Stimulated activated CD8-positive, alpha-beta memory T cell treated with anti-CD3 and anti-CD28 coated beads, Interleukin-7, amount 100 ng/mL, for 4 hours (primary cell): ENCODE results near the gene SEC24A.
A peak's percentile ranks its signal among the peaks of the same experiment; 100 is the strongest.
"Not testable (repeated sequence)": the region's sequence is repeated elsewhere in the genome, so short reads cannot be mapped to it uniquely, and the experiment has no call there.

ENCODE experiments used
- DNase-seq, 2 donors: peaks; one replicate each; pipeline ENCODE4 v3.0.0-alpha.2; 2020; ENCODE audit warnings: low read depth in 2 of 2

Gene SEC24A

DNA sequence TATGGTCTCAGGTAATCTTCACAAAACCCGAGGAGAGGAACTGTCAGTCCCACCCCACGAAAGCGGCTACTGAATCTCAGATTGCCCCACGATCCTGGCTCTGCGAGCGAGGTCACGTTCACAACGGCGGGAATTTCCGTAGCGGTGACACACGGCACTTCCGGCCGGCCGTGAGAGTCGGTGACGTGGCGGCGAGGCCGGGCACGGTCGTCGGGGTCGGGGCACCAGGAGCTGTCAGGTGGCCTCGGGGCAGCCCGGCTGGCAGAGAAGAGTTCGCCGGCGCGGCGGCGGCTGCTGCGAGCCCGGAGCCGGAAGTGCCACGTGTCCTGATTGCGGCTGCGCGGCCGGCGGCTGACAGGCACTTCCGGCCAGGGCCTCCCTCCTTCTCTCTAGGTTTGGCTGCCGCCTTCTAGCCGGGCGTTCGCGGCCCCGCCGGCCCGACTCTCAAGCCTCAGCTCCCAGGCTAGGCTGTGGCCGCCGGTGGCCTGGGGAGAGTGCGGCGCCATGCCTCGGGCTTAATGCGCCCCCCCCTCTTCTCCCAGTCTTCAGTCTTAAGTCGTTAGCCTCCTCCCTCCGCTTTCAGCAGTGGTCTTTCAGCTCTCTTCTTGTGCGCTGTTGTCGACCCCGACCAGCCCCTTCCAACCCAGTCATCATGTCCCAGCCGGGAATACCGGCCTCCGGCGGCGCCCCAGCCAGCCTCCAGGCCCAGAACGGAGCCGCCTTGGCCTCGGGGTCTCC is at the start of gene SEC24A:
SEC24A (plus strand) TSS at position 361 of the 738 bp plus-strand sequence; CDS start at position 653, 292 bp downstream.
- peak; percentile 74 to 88 for DNase-seq

DNA sequence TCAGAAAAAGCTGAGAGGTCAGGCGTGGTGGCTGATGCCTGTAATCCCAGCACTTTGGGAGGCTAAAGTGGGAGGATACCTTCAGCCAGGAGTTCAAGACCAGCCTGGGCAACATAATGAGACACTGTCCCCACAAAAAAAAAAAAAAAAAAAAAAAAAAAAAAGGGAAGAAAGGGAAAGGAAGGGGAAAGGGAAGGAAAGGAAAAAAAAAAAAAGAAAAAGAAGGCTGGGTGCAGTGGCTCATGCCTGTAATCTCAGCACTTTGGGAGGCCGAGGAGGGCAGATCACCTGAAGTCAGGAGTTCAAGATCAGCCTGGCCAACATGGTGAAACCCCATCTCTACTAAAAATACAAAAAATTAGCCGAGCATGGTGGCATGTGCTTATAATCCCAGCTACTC is 48.8 kb upstream of the SEC24A start:
- not testable (repeated sequence) for DNase-seq

DNA sequence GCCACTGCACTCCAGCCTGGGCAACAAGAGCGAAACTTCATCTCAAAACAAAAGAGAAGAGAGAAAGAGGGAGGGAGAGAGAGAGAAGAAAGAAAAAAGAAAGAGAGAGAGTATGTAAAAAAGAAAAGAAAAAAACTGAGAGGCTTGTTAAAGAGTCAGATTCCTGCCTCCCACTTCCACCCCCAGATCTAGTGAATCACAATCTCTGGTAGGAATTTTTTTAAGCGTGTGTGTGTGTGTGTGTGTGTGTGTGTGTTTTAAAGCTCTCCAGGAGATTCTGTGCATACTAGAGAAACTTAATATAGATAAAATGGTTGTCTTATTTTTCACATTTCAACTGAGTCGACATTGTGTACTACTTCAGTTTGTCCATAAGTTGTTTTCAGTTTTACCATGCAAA is 48.0 kb upstream of the SEC24A start:
- DNase-seq: no peak

DNA sequence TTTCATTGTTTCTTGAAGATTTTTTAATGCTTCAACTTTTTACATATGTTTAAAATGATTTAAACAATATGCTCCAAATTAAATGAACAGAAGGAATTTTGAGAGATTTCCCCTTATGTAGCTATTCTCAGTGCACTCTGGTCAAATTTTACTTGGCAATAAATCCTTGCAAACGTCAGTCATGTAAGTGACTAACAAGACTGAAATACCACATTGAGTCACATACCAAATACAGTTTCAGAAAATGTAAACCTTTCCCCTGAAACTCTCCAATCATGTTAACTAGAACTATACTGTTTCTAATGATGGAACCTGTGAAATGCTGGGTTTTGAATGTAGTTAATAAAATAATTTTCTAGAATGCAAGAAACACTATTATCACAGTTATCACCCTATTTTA is 45.5 kb upstream of the SEC24A start:
- no peak for DNase-seq

DNA sequence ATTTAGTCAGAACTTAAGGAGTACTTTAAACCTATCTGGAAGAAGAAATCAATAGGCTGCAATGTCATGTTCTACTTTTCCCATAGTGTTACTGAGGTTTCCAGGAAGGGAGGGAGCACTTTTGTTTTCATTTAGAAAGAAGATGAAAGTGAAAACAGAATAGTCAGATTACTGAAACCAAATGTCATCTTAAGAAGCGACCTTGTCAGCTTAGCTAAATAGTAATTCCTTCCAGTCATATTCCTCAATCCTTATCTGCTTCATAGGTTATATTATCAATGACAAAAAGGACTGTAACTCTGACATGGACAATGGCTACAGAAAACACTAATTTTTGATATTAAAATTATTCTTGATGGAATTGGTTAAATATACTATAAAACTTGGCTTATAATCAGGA is 43.7 kb upstream of the SEC24A start:
- DNase-seq: no peak

DNA sequence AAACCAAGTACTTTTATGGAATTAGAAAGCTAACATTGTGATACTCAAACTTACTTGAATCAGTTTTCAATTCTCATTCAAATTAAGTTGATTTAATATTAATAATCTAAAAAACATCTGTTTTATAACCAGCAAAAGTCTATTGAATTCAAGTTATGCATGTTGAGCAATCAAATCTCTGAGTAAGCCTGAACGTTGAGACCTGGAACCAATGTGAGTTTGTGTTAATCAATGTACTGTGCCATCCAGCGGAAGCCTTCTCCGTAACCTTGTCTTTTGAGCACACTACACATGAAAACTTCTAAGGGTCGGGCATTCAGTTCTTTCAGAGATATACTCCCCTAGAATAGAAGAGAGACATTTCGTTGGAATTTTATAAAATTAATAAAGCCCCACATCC is 41.9 kb upstream of the SEC24A start:
- no peak for DNase-seq

DNA sequence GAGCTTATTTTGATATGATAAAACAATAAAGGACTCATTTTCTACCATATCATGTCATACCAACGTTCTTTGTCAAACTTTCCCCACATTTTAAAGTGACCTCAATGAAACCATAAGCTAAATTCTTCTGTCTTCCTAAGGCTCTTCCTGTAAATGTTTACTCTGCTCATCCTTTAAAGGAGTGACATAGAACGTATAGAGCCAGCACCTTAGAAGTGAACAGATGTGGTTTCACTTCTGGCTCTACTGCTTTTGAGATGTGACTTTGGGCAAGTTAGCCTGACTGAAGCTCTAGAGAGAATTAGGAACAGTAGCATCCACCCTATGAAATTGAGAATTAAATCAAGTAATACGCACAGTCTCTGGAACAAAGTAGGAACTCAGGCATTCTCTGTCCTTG is 40.0 kb upstream of the SEC24A start:
- no peak for DNase-seq

DNA sequence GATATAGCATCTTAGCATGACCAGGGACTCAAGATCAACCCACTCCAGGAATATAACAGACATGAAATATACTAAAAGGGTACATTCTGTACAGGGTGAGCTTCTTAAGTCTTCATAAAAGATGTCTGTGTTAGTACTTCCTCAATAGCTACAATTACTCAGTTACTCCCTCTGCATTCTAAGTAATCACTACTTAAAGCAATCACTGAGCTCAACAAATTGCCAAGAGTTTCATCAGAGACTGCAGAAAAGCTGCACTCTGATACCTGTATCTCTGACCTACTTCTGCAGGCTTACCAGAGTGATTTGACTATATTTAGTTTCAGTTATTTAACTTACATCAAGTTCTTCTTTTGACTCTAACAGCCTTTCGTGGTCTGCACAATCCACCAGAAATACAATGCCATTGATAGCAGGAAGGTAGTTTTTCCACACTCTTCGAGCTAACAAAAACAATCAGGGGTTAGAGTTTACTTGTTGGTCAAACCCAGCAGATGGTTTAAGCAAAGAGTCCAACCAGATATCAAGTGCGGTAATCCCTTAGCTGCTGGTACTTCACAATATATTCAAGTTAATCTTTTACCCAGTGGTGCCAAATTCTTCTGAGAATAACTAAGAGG is 39.2 kb upstream of the SEC24A start:
- no peak for DNase-seq

DNA sequence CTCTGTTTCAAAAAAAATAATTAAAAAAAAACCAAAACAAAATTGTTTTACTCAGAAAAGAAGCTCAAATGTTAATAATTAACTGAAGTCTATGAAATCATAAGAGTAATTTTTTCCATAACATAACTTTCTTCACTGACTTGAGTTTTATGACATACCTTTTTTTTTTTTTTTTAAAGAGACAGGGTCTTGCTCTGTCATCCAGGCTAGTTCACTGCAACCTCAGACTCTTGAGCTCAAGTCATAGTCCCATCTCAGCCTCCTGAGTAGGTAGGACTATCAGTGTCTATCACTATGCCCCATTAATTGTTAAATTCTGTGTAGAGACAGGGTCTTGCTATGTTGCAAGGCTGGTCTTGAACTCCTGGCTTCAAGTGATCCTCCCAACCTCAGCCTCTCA is 37.9 kb upstream of the SEC24A start:
- no peak for DNase-seq

DNA sequence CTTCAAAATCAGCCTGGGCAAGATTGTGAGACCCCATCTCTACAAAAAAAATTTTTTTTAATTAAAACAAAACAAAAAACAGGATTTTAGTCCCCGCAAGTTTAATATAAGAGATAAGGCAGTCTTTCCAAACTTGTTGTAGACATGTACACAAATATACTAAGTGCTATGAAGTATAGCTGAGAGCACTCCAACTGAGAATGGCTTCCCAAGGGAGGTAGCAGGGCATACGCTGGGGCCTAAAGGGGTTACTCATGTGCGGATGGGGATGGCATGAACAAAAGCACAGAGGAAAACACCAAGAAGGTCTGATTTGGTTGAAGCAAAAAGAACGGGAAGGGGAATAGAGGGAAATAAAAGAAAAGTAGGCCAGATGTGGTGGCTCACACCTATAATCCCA is 37.1 kb upstream of the SEC24A start:
- no peak for DNase-seq

DNA sequence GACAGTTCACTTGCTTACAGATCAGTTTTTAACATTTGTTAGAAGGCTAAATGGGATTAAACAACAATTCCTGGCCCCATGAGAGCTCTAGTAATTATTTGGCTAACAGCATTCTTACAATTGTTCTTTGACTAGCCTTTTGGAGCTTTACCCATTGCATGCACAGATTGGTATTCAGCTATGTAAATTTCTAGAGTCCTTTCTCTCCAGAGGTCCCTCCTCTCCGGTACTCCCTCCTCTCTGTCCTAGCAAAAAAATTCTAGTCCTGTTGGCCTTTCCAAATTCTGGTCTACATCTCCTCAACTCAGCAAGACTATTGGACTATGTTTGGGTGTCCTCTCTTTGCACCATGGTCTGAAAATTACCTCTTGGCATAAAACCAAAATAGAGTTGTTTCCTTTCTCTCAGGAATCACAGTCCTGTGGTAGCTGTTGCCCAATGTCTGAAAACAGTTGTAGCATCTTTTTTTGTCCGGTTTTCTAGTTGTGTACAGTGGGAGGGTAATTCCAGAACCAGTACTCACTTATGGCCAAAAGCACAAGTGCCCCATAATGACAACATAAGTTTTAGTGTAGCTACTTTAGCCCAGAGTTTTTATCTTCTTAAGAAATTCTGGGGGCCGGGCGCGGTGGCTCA is 34.0 kb upstream of the SEC24A start:
- no peak for DNase-seq

DNA sequence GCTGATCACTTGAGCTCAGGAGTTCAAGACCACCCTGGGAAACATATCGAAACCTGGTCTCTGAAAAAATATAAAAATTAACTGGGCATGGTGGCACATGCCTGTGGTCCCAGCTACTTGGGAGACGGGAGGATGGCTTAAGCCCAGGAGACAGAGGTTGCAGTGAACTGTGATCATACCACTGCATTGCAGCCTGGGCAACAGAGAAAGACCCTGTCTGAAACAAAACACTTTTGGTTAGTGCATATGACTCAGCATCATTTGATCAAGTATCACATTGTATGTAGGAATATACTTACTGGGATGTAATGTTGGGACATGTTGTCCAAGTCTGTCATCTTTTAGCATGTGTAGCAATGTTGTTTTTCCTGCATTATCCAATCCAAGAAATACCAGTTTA is 28.0 kb upstream of the SEC24A start:
- DNase-seq: no peak

DNA sequence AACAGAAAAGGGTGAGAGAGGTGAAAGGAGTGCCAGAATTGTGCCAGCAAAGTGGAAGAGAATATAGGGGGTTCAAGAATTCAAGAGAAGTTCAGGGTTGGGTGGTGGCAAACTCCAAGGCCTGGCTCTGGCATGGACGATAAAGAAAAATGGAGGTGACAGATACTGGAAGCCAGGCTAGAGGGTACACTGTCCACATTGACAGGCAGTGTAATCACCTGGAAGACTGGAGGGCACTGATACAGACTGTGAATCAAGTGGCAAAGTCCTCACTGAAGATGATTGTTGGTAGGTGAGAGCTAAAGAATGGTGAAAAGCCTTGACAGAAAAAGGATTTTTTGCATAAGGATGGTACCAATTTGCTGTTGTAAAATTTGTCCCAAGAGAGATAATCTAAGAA is 23.0 kb upstream of the SEC24A start:
- no peak for DNase-seq

DNA sequence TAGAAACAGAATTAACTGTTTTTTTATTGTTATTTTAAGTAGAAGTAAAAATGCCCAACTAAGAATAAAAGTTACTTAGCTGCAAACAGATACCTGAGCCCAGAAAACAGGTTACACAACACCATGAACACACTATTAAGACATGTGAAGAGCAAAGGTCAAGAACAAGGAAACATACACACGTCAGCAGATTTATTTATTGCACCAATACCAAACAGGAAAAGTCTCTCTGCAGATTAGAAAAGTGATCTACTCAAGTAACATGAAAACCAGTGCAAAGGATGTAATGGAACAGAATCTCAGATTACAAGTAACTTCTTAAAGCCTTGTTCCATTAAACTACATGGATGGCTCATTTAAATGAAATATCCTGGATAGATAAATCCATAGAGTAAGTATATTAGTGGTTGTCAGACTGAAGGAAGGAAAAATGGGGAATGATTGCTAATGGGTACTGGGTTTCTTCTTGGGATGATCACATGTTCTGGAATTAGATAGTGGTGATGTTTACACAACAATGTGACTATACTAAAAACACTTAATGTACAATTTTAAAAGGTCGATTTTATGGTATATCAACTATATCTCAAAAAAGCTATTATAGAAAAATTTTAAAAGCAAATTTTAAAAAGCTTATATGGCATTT is 22.1 kb upstream of the SEC24A start:
- no peak for DNase-seq

DNA sequence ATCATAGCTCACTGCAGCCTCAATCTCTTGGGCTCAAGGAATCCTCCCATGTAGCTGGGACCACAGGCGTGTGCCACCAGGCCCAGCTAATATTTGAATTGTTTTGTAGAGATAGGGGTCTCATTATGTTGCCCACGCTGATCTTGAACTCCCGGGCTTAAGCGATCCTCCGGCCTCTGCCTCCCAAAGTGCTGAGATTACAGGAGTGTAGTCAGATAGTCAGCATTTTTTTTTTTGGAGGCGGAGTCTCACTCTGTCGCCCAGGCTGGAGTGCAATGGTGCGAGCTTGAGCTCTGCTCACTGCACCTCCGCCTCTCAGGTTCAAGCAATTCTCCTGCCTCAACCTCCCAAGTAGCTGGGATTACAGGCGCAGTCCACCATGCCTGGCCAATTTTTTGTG is 14.4 kb upstream of the SEC24A start:
- DNase-seq: no peak

DNA sequence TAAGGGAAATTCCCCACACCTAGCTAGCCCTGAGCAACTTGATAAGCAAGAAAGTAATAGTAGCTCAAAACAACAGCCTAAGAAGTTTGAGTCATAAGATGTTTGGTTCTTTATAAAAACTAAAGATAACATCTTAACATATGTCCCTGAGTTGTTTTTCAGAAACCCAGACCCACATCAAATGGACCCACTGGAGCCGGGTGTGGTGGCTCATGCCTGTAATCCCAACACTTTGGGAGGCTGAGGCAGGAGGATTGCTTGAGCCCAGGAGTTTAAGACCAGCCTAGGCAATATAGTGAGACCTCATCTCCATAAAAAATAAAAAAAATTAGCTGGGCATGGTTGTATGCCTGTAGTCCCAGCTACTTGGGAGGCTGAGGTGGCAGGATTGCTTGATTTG is 13.2 kb upstream of the SEC24A start:
- DNase-seq: not testable (repeated sequence)

DNA sequence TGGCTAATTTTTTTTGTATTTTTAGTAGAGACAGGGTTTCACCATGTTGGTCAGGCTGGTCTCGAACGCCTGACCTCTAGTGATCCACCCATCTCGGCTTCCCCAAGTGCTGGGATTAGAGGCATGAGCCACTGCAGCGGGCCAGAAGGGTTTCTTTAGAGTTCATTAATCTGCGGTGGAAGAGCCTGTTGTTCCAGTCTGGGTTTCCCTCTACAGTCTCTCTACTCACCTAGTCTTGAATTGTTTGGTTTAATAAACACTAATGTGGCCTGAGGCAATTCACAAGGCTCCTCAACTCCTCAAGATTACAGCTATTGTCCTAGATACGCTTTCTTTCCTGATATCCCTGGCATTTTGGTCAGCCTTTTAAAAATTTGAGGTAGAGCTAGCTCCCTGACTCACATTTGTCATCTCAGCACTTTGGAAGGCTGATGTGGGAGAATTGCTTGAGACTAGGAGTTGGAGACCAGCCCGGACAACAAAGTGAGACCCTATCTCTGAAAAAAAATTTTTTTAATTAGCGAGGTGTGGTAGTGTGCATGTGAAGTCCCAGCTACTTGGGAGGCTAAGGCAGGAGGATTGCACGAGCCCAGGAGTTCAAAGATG is 11.4 kb upstream of the SEC24A start:
- no peak for DNase-seq

DNA sequence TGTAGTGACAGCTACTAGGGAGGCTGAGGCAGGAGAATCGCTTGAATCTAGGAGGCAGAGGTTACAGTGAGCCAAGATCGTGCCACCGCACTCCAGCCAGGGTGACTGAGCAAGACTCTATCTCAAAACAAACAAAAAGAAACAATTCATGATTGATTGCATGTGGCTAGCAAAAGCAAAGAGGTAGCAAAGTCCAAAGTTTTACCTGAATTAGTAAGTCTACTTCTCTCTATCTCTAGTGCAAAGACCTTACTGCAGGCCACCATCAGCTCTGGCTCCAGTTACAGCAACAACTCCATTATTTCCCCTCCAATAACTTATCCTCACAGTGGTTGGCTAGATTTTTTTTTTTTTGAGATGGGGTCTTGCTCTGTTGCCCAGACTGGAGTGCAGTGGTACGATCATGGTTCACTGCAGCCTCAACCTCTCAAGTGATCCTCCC is 9.8 kb upstream of the SEC24A start:
- DNase-seq: no peak

DNA sequence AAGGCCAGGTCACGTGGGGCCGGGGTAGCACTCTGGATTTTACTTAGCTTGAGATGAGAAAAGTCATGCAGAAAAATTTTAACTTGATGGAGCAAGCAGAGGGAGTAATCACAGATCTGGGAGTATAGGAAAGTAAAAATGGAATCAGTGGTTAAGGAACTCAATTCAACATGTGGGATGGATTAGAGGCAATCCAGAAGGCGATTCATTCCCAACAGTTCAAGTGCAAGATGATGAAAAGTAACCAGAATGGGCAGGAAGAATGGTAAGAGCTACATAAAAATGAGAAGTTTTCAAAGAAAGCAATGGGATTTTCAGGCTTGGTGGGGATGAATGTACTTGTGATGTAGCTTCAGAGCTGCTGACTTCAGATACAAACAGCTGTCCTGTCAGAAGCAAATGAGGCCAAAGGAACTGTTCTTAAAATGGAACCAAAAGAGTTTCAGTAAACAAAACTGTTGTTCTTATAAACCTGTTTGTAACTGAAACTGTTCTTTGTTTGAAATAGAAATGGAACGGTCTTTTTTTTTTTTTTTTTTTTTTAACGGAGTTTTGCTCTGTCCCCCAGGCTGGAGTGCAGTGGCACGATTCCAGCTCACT is 5.6 kb upstream of the SEC24A start:
- DNase-seq: no peak

DNA sequence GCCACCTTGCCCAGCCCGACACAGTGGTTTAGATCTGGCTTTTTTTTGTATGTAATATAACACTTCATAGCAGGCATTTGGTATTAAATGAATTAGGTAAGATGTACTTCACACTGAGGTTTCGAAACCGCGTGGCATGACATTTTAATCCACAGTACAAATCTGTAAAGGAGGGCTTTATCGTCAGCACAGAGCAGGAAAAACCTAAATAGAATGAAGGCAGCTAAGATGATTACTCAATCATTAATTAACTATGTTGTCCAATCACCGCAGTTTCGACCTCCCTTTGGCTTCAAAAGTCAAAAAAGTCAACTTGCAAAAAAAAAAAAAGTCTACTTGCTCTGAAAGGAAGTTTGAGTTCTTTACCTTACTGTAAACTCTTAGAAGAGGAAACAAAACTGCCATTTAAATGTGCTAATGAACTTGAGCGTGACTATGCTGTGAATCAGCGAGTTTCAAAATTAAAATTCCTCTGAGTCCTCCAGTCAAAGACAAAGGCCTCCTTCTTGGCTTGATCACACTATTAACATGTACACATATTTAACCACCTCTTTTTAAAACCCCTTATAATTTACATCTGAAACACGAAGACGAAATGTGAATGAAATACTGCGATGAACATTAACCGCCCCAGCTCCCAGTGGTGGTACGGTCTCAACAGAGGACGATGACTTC is 698 bp upstream of the SEC24A start:
- peak; percentile 12 to 19 for DNase-seq

DNA sequence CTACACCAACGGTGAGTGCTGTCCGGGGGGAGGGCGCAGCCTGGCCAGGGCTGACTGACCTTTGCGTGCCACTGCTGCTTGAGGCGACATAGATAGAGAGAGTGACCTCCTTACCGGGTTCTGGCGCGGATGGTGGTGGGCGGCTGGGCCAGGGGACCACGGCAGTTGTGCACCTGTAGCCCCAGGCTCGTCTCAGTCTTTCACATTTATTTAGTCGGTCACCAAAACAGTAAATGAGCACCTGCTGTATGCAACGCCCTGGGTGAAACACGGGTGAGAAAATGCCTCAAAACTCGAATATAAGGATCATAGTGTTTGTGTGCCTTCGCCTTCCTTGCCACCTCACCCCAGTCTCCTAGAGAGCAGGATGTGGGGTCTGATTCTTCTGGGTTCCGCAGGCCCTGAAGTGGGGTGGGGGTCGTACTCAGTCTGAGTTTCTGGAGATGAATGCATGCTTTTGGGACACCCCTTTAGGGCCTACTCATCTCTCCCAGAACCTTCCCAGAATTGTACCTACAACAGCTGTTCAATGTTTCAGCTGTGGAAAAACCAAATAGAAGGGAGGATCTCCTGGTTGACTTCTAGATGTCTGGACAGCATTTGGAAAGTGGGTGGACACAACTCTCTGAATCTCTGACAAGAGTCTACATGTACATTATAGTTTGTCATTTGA is 714 bp downstream of the SEC24A start:
- no peak for DNase-seq
